ENCODE measurements around the gene PREP. TPM values are rescaled to one million over a fixed set of nuclear protein-coding genes. Genes with fewer than 3 reads are reported as not detected.

PREP gene
- total RNA-seq: 10 to 100 TPM; 17.4 to 39.5 (median 24.0) TPM

DNA sequence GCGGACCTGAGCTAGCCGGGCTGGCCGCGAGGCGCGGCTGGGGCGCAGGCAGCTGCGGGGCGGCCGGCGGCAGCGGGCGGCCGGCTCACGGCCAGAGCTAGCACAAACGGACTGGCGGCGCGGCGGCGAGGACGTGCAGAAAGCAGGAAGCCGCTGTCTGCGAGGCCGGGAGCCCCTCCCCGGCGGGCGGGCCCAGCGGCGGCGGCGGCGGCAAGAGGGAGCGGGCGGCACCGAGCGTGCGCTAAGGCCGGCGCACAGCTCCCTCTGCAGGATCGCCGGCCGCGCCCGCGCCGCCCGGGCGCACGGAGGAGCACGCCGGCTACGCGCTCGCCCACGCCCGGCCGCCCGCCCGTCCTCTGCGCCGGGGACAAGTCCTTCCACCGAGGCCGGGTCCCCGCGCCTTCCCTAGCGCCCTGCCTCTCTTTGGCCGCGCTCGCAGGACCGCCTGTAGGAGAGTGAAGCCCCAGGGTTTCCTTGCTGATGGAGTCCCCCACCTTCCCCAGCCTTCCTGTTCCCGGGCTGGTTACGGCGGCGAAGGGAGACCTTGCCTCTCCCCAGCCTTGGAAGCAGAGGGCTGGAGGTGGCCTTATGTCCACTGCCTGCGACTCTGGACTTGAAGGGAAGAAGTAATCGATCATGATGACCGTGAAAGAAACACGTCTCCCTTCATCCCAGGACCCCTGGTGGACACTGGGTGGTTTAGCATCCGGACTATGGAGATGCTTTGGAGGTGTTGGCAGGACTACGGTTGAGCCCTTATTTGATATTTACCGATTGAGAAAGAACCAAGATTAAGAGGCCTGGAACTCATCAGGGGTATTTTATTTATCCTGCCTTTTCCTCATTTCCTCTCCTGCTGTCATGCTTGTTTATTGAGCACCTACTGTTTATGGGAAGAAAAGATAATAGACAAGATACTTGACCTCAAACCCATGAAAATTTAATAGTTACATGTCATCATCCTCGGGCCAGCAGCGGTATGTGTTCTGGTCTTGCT is at the start of gene PREP:
TSS of gene PREP (minus strand) at position 144 of the 997 bp plus-strand sequence. CDS start 191 bp downstream, outside the sequence.
- TF ChIP-seq, protein P1, sequence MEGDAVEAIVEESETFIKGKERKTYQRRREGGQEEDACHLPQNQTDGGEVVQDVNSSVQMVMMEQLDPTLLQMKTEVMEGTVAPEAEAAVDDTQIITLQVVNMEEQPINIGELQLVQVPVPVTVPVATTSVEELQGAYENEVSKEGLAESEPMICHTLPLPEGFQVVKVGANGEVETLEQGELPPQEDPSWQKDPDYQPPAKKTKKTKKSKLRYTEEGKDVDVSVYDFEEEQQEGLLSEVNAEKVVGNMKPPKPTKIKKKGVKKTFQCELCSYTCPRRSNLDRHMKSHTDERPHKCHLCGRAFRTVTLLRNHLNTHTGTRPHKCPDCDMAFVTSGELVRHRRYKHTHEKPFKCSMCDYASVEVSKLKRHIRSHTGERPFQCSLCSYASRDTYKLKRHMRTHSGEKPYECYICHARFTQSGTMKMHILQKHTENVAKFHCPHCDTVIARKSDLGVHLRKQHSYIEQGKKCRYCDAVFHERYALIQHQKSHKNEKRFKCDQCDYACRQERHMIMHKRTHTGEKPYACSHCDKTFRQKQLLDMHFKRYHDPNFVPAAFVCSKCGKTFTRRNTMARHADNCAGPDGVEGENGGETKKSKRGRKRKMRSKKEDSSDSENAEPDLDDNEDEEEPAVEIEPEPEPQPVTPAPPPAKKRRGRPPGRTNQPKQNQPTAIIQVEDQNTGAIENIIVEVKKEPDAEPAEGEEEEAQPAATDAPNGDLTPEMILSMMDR (IDR thresholded peaks at IDR 0.05; ENCODE audit: low read depth): no peak

DNA sequence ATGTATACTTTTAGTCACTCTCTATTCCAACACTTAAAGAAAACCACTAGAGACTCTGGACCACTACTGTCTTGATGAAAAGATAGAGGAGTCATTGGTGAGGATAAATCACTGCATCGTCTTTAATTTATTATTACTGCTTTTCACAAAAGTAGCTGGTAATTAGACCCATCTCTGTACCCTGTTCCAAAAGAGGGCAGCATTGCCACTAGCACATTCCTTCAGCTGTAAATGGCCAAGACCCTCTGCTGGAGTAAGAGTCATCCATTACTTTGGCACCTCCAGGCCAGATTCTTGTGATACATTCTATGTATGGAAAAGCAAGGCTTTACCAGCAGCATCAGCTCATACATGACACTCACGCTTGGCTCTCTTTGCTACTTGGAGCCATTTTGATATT is 49.5 kb upstream of the PREP start:
- TF ChIP-seq, protein P1 (IDR thresholded peaks at IDR 0.05; ENCODE audit: low read depth): no peak

DNA sequence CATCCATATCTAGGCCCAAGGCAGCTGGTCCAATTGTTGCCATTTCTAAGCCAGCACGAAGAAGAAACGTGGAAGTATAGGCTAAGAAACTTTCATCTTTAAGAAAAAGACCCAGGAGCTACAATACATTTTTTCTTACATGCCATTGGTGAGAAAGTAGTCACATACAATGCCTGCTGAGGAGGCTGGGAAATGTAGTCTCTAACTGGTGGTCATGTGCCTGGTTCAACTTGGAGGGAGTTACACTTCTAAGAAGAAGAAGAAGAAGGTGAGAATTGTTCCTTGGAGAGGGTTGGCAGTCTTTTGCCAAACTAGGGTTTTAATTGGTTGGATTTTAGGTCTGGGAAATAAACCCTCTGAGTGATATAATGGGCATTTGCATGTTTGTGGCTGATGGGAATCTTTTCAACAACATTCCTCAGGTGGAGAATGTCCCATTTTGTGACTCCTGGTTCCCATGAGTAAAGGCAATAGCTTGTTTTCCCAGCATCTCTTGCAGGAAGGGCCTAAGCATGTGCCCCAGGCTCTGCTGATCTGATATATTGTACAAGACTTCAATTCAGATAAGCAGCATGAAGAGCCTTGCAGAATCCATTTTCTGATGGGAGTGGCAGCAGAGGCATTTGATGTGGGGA is 47.0 kb upstream of the PREP start:
- TF ChIP-seq, protein P1 (IDR thresholded peaks at IDR 0.05; ENCODE audit: low read depth): no peak

DNA sequence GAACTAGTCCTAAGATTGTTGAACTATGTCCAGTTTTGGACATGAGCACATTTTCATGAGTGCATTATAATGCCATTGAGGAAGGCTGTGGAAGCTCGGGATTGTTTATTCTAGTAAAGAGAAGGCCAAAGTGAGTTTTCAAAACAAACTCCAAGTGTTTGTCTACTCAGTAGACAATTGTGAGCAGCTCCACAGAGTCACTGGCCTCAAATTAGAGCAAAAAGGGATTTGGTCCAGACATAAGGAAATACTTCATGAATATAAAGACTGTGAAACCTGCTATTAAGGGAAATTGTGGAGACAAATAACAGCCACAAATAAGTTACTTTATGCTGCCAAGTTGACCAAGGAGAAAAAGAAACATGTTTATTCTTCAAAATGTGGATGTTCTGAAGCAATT is 42.6 kb upstream of the PREP start:
- TF ChIP-seq, protein P1 (IDR thresholded peaks at IDR 0.05; ENCODE audit: low read depth): no peak

DNA sequence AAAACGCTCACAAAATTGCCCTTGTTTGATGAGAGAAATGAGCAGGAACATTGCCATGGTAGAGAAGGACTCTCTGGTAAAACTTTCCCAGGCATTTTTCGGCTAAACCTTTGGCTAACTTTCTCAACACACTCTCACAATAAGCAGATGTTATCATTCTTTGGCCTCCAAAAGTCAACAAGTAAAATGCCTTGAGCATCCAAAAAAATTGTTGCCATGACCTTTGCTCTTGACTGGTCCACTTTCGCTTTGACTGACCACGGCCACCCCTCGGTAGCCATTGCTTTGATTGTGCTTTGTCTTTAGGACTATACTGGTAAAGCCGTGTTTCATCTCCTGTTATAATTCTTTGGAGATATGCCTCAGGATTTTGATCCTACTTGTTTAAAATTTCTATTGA is 41.1 kb upstream of the PREP start:
- TF ChIP-seq, protein P1 (IDR thresholded peaks at IDR 0.05; ENCODE audit: low read depth): no peak

DNA sequence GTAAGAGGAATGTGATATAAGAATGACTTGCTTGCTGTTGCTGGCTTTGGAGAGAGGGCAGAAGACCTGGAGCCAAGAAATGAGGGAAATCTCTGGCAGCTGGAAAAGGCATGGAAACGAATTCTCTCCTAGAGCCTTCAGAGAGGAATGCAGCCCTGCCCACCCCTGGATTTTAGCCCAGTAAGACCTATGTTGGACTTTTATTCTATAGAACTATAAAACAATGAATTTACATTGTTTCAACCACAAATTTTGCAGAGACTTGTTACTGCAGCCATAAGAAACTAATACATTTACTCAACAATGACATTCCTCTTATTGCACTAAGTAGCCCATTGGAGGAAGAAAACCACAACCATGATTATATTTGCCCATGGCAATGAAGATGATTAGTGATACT is 39.5 kb upstream of the PREP start:
- TF ChIP-seq, protein P1 (IDR thresholded peaks at IDR 0.05; ENCODE audit: low read depth): no peak

DNA sequence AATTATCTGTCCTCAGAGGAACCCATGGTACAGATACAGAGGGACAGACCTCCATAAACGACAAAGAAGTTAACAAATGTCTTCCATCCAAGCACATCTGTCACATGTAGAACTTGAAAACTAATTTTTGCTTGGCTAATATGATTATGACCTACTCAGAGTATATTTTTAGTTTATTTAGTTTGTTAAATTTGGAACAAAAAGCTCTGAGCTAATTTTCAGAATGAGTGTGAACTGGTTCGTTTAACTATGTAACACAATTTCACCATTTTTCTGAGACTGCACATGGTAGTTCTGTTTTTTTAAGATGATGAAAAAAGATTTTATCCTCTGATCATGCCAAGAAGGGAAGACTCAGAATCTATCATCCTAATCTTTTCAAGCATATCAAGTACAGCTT is 34.4 kb upstream of the PREP start:
- TF ChIP-seq, protein P1 (IDR thresholded peaks at IDR 0.05; ENCODE audit: low read depth): no peak
